CD14-positive monocyte (primary cell): ENCODE measurements around the gene SEC24D. TPM values are rescaled to one million over a fixed set of nuclear protein-coding genes. Genes with fewer than 3 reads are reported as not detected.

ENCODE experiments used
- DNase-seq, 3 donors: peaks; one replicate each; pipeline ENCODE4 v3.0.0-alpha.2; 2011 to 2022
- H2AFZ ChIP-seq: 2 replicates; pipeline ENCODE4 v1.6.0; 2012; ENCODE audit warnings: mild to moderate bottlenecking, low read depth, low read length, inconsistent platforms; ENCODE audit not compliant: insufficient read depth, poor library complexity, severe bottlenecking
- H3K27ac ChIP-seq, 2 donors: 1 replicate in 1 of 2; 2 replicates in 1 of 2; pipeline ENCODE4 v1.5.1; 2012 to 2013; ENCODE audit warnings: low read length in 2 of 2, control low read depth in 1 of 2, inconsistent platforms in 1 of 2, low read depth in 1 of 2, mild to moderate bottlenecking in 1 of 2
- H3K27me3 ChIP-seq, 2 donors: one replicate each; pipeline versions ENCODE4 v1.6.0 to v1.6.1; 2011 to 2013; ENCODE audit warnings: low read length in 2 of 2; ENCODE audit not compliant: control insufficient read depth in 2 of 2, insufficient read depth in 2 of 2
- H3K36me3 ChIP-seq, 2 donors: replicated peaks in 1 of 2; 1 replicate in 1 of 2; 2 replicates in 1 of 2; pipeline versions ENCODE4 v1.5.1 to v1.6.1; 2012 to 2013; ENCODE audit warnings: low read length in 2 of 2, control low read depth in 1 of 2, inconsistent platforms in 1 of 2, mild to moderate bottlenecking in 1 of 2; ENCODE audit not compliant: insufficient read depth in 2 of 2, control insufficient read depth in 1 of 2
- H3K4me1 ChIP-seq, 2 donors: 1 replicate in 1 of 2; 2 replicates in 1 of 2; pipeline versions ENCODE4 v1.5.1 to v1.6.1; 2012 to 2013; ENCODE audit warnings: low read length in 2 of 2, control low read depth in 1 of 2, inconsistent platforms in 1 of 2, mild to moderate bottlenecking in 1 of 2, moderate library complexity in 1 of 2; ENCODE audit not compliant: insufficient read depth in 2 of 2, control insufficient read depth in 1 of 2
- H3K4me2 ChIP-seq: replicated peaks from 2 replicates; pipeline ENCODE3; 2012; ENCODE audit warnings: low read length, moderate library complexity, mild to moderate bottlenecking; ENCODE audit not compliant: poor library complexity, severe bottlenecking; ENCODE audit errors: extremely low read depth
- H3K4me3 ChIP-seq, 3 experiments: fragments of 200-600 bp in 1 of 3; sonication (generic) in 1 of 3; replicated peaks in 1 of 3; 1 replicate in 2 of 3; 2 replicates in 1 of 3; pipeline ENCODE4 v1.5.1; 2011 to 2013; ENCODE audit warnings: low read length in 3 of 3, mild to moderate bottlenecking in 3 of 3, control low read depth in 2 of 3, low read depth in 2 of 3, inconsistent platforms in 1 of 3, moderate library complexity in 1 of 3
- H3K79me2 ChIP-seq: 2 replicates; pipeline ENCODE4 v1.6.0; 2012; ENCODE audit warnings: mild to moderate bottlenecking, control low read depth, inconsistent platforms, low read length, moderate library complexity; ENCODE audit not compliant: insufficient read depth
- H3K9ac ChIP-seq: 2 replicates; pipeline ENCODE4 v1.6.0; 2017; ENCODE audit warnings: low read length, mild to moderate bottlenecking; ENCODE audit not compliant: insufficient read depth, poor library complexity, severe bottlenecking
- H3K9me3 ChIP-seq, 2 donors: replicated peaks in 1 of 2; 1 replicate in 1 of 2; 2 replicates in 1 of 2; pipeline versions ENCODE4 v1.5.1 to v1.6.1; 2012 to 2013; ENCODE audit warnings: low read length in 2 of 2, control low read depth in 1 of 2; ENCODE audit not compliant: control insufficient read depth in 1 of 2, insufficient read depth in 1 of 2
- H4K20me1 ChIP-seq: 2 replicates; pipeline ENCODE4 v1.6.0; 2012; ENCODE audit warnings: mild to moderate bottlenecking, low read length, control low read depth, moderate library complexity; ENCODE audit not compliant: insufficient read depth
- H3K27ac Mint-ChIP-seq, 7 donors: one replicate each; pipeline ENCODE4 v1.8.0; 2020; ENCODE audit warnings: mild to moderate bottlenecking in 7 of 7, mixed read lengths in 7 of 7, moderate library complexity in 6 of 7, inconsistent platforms in 2 of 7
- H3K27me3 Mint-ChIP-seq, 3 donors: one replicate each; pipeline ENCODE4 v1.8.0; 2021 to 2022; ENCODE audit warnings: low read depth in 3 of 3, mild to moderate bottlenecking in 3 of 3, mixed read lengths in 3 of 3, moderate library complexity in 3 of 3, inconsistent platforms in 1 of 3
- H3K36me3 Mint-ChIP-seq, 2 donors: one replicate each; pipeline ENCODE4 v1.8.0; 2020; ENCODE audit warnings: mixed read lengths in 2 of 2, inconsistent platforms in 1 of 2, mild to moderate bottlenecking in 1 of 2
- H3K4me1 Mint-ChIP-seq: one replicate; pipeline ENCODE4 v1.8.0; 2020; ENCODE audit warnings: mild to moderate bottlenecking, mixed read lengths
- H3K4me3 Mint-ChIP-seq, 2 donors: one replicate each; pipeline ENCODE4 v1.8.0; 2020; ENCODE audit warnings: mild to moderate bottlenecking in 2 of 2, mixed read lengths in 2 of 2, moderate library complexity in 1 of 2
- H3K9me3 Mint-ChIP-seq, 7 donors: one replicate each; pipeline ENCODE4 v1.8.0; 2020 to 2022; ENCODE audit warnings: mixed read lengths in 7 of 7, mild to moderate bottlenecking in 6 of 7, moderate library complexity in 6 of 7, inconsistent platforms in 2 of 7
- CTCF ChIP-seq: fragments of 200-600 bp; IDR thresholded peaks from one replicate; pipeline ENCODE4 v1.8.0; 2022; ENCODE audit warnings: antibody characterized with exemption, mild to moderate bottlenecking
- WGBS: methylation state at CpG from one replicate; pipeline ENCODE4 v1.1.5; 2013; ENCODE audit warnings: missing lambda C conversion rate; ENCODE audit not compliant: insufficient coverage; 5-methylcytosine and 5-hydroxymethylcytosine counted together
- intact Hi-C, 2 donors: fragments of 100-400 bp; cut with micrococcal nuclease; formaldehyde crosslinking; loops; one replicate each; pipeline versions ENCODE4 v1.15.0 to v1.15.1; 2023
- polyA plus RNA-seq, 3 donors: library from polyadenylated mRNA; depleted of rRNA in 1 of 3; unstranded in 2 of 3; stranded (reverse) in 1 of 3; fragments of 300-500 nt in 2 of 3; fragments of >200 nt in 1 of 3; fragmentation: Illumina TruSeq in 2 of 3; gene quantifications; 1 replicate in 2 of 3; 2 replicates in 1 of 3; pipeline ENCODE4 v1.2.3, GENCODE V29; 2012 to 2021

SEC24D gene
- polyA plus RNA-seq, 3 donors = 16.8 to 31.3 (median 22.6) TPM

- Mint-ChIP-seq H3K27me3 (no peaks in the 10 kb centered on the region), H3K4me3 (no peak overlapping the region), H3K4me1 (no peaks in the 10 kb centered on the region), H3K36me3 (peaks cover 79 to 89% of the 10 kb centered on the region in 2 donors), H3K27ac (no peak overlapping the region), H3K9me3 (no peaks in the 10 kb centered on the region)
- H3K36me3 ChIP-seq = peaks cover 81 to 97% of the 10 kb centered on the region in 2 donors
- H3K27me3 ChIP-seq = no peaks in the 10 kb centered on the region
- no peak for DNase-seq
- no peak overlapping the region for H3K4me2 ChIP-seq
- H4K20me1 ChIP-seq = no peaks in the 10 kb centered on the region
- no peak overlapping the region for H2AFZ ChIP-seq
- 100% methylated on average over 2 of the region's 2 CpGs for WGBS
- no peaks in the 10 kb centered on the region for H3K79me2 ChIP-seq
- H3K4me3 ChIP-seq = no peak overlapping the region
- H3K4me1 ChIP-seq = no peaks in the 10 kb centered on the region
- no peaks in the 10 kb centered on the region for H3K9me3 ChIP-seq
- intact Hi-C loops = no loop called here
- H3K9ac ChIP-seq = no peak overlapping the region
- no peak overlapping the region for H3K27ac ChIP-seq
- TF ChIP-seq CTCF = no peak
Measured at GRCh38 chr4:118739022-118739713, 96.8 kb downstream of the SEC24D start.

- no peak overlapping the region for H2AFZ ChIP-seq
- no peak for TF ChIP-seq CTCF
- H3K4me1 Mint-ChIP-seq = no peaks in the 10 kb centered on the region
- no peak overlapping the region for H3K9ac ChIP-seq
- H3K27me3 ChIP-seq = no peaks in the 10 kb centered on the region
- H4K20me1 ChIP-seq = no peaks in the 10 kb centered on the region
- WGBS = 93% methylated on average over 3 of the region's 3 CpGs
- no peak overlapping the region for H3K4me2 ChIP-seq
- no peak overlapping the region for H3K4me3 Mint-ChIP-seq
- intact Hi-C loops = no loop called here
- H3K27me3 Mint-ChIP-seq = no peaks in the 10 kb centered on the region
- H3K4me1 ChIP-seq = no peaks in the 10 kb centered on the region
- H3K79me2 ChIP-seq = no peaks in the 10 kb centered on the region
- H3K9me3 Mint-ChIP-seq = no peaks in the 10 kb centered on the region
- no peak overlapping the region for H3K27ac ChIP-seq
- peaks cover 79 to 97% of the 10 kb centered on the region in 2 donors for H3K36me3 ChIP-seq
- H3K36me3 Mint-ChIP-seq = peaks cover 76 to 88% of the 10 kb centered on the region in 2 donors
- DNase-seq = no peak
- H3K4me3 ChIP-seq = no peak overlapping the region
- no peaks in the 10 kb centered on the region for H3K9me3 ChIP-seq
- H3K27ac Mint-ChIP-seq = no peak overlapping the region
Measured at GRCh38 chr4:118738090-118738489, 97.8 kb downstream of the SEC24D start.
